ENCODE data around the gene RNF213.

- TF ChIP-seq CTCF (conservative IDR thresholded peaks at IDR 0.05; ENCODE audit: low read length) (no peak), EZH2phosphoT487 (IDR thresholded peaks at IDR 0.05; ENCODE audit: borderline replicate concordance) (no peak)
Measured at GRCh38 chr17:80345321-80345720, 84.7 kb downstream of the RNF213 start.
